Vagina (tissue), 2 donors: ENCODE results near the gene SLC9A7.

Experiments
- CTCF ChIP-seq, 3 experiments: fragments of 450-650 bp in 2 of 3; fragments of 200-600 bp in 1 of 3; sonication (generic) in 1 of 3; IDR thresholded peaks; one replicate each; pipeline ENCODE4 v1.5.1; 2017 to 2019; ENCODE audit warnings: antibody characterized with exemption in 3 of 3, mild to moderate bottlenecking in 2 of 3, moderate library complexity in 2 of 3
- POLR2A ChIP-seq, 2 donors: fragments of 450-650 bp; IDR thresholded peaks; one replicate each; pipeline ENCODE4 v1.6.1; 2017; ENCODE audit warnings: antibody characterized with exemption in 2 of 2, mild to moderate bottlenecking in 2 of 2, moderate library complexity in 2 of 2

GRCh38 chrX:46559062-46559461 lies 199.9 kb downstream of the SLC9A7 start:
- TF ChIP-seq CTCF (IDR thresholded peaks at IDR 0.05) (no peak), POLR2A (IDR thresholded peaks at IDR 0.05) (no peak)
